ENCODE measurements around the gene ANTXR1. TPM values are rescaled to one million over a fixed set of nuclear protein-coding genes. Genes with fewer than 3 reads are reported as not detected.

The ANTXR1 gene
- total and polyA plus RNA-seq, 9 of the 15 experiments (the other 6 are each of a cell fraction or from before 2014, with no cell fraction given) = 0.07 to 1.00 (median 0.54) TPM

DNA sequence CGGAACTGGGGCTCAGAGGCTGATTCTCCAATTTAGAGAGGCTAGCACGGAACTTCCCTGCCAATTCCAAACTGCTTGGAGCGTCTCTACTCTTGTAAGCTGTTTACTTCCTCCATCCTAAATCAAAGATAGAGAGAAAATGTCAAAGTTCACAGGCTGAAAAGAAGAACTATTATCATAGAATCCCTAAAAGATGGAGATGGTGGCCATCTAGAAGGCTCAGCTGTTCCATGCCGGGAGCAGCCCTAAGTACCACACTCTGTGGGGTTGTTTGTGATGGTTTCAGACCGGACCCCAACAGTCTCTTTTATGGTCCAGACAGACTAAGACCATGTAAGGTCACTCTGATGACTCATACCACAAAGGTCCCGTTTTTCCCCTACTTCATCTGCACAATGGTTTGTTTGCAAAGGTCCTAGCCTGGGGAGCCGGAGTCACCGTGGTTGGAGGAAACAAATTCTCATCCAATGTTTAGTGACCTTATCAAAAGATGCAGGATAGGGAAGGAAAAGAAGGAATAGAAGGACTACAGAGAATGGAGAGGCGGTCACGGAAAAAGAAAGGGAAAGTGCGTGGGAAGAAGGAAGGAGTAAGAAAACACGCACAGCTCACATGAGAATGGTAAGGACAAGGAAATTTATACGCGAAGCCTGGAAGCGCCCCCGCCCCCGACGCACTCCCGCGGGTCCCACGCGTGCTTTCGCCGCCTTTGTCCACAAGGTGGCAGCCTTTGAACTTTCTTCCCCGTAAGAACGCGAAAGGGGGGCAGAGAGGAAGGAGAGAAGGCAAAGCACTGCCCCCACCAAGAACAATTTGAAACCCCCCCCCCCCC, 453 bp upstream of the ANTXR1 start (continued):
- TF ChIP-seq RAD21 (CRISPR knock-in tag; conservative IDR thresholded peaks at IDR 0.05 in 1 of 2, IDR thresholded peaks at IDR 0.05 in 1 of 2) (peak; percentile 43 to 57; a peak in 3 of 4 replicates), NCOR1 (IDR thresholded peaks at IDR 0.05) (no peak), FUS (optimal IDR thresholded peaks at IDR 0.05; ENCODE audit: low read depth, low read length) (no peak), ZNF75A (CRISPR knock-in tag; IDR thresholded peaks at IDR 0.05) (no peak), HDAC2 (IDR thresholded peaks at IDR 0.05) (0 out of 2 replicates have a peak, but pooled peaks have one; percentile 17), SRF (CRISPR knock-in tag; IDR thresholded peaks at IDR 0.05) (0 out of 4 replicates have a peak, but pooled peaks of 1 of the 2 experiments have one; percentile 24)
- TF ChIP-seq, protein P1, sequence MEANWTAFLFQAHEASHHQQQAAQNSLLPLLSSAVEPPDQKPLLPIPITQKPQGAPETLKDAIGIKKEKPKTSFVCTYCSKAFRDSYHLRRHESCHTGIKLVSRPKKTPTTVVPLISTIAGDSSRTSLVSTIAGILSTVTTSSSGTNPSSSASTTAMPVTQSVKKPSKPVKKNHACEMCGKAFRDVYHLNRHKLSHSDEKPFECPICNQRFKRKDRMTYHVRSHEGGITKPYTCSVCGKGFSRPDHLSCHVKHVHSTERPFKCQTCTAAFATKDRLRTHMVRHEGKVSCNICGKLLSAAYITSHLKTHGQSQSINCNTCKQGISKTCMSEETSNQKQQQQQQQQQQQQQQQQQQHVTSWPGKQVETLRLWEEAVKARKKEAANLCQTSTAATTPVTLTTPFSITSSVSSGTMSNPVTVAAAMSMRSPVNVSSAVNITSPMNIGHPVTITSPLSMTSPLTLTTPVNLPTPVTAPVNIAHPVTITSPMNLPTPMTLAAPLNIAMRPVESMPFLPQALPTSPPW (CRISPR knock-in tag; IDR thresholded peaks at IDR 0.05) = peak; percentile 91
- TF ChIP-seq, protein P2, sequence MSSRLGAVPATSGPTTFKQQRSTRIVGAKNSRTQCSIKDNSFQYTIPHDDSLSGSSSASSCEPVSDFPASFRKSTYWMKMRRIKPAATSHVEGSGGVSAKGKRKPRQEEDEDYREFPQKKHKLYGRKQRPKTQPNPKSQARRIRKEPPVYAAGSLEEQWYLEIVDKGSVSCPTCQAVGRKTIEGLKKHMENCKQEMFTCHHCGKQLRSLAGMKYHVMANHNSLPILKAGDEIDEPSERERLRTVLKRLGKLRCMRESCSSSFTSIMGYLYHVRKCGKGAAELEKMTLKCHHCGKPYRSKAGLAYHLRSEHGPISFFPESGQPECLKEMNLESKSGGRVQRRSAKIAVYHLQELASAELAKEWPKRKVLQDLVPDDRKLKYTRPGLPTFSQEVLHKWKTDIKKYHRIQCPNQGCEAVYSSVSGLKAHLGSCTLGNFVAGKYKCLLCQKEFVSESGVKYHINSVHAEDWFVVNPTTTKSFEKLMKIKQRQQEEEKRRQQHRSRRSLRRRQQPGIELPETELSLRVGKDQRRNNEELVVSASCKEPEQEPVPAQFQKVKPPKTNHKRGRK (tag; IDR thresholded peaks at IDR 0.05) = peak; percentile 70
- TF ChIP-seq, protein P3, sequence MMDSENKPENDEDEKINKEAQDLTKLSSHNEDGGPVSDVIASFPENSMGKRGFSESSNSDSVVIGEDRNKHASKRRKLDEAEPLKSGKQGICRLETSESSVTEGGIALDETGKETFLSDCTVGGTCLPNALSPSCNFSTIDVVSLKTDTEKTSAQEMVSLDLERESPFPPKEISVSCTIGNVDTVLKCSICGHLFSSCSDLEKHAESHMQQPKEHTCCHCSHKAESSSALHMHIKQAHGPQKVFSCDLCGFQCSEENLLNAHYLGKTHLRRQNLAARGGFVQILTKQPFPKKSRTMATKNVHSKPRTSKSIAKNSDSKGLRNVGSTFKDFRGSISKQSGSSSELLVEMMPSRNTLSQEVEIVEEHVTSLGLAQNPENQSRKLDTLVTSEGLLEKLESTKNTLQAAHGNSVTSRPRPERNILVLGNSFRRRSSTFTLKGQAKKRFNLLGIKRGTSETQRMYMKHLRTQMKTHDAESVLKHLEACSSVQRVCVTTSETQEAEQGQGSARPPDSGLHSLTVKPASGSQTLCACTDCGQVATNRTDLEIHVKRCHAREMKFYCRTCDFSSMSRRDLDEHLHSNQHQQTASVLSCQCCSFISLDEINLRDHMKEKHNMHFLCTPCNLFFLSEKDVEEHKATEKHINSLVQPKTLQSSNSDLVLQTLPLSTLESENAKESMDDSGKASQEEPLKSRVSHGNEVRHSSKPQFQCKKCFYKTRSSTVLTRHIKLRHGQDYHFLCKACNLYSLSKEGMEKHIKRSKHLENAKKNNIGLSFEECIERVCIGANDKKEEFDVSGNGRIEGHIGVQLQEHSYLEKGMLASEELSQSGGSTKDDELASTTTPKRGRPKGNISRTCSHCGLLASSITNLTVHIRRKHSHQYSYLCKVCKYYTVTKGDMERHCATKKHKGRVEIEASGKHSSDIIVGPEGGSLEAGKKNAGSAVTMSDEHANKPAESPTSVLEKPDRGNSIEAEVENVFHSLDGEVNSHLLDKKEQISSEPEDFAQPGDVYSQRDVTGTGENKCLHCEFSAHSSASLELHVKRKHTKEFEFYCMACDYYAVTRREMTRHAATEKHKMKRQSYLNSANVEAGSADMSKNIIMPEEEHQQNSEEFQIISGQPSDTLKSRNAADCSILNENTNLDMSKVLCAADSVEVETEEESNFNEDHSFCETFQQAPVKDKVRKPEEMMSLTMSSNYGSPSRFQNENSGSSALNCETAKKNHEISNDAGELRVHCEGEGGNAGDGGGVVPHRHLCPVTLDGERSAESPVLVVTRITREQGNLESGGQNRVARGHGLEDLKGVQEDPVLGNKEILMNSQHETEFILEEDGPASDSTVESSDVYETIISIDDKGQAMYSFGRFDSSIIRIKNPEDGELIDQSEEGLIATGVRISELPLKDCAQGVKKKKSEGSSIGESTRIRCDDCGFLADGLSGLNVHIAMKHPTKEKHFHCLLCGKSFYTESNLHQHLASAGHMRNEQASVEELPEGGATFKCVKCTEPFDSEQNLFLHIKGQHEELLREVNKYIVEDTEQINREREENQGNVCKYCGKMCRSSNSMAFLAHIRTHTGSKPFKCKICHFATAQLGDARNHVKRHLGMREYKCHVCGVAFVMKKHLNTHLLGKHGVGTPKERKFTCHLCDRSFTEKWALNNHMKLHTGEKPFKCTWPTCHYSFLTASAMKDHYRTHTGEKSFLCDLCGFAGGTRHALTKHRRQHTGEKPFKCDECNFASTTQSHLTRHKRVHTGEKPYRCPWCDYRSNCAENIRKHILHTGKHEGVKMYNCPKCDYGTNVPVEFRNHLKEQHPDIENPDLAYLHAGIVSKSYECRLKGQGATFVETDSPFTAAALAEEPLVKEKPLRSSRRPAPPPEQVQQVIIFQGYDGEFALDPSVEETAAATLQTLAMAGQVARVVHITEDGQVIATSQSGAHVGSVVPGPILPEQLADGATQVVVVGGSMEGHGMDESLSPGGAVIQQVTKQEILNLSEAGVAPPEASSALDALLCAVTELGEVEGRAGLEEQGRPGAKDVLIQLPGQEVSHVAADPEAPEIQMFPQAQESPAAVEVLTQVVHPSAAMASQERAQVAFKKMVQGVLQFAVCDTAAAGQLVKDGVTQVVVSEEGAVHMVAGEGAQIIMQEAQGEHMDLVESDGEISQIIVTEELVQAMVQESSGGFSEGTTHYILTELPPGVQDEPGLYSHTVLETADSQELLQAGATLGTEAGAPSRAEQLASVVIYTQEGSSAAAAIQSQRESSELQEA (IDR thresholded peaks at IDR 0.05; ENCODE audit: low read depth) = no peak
- TF ChIP-seq, protein P4, sequence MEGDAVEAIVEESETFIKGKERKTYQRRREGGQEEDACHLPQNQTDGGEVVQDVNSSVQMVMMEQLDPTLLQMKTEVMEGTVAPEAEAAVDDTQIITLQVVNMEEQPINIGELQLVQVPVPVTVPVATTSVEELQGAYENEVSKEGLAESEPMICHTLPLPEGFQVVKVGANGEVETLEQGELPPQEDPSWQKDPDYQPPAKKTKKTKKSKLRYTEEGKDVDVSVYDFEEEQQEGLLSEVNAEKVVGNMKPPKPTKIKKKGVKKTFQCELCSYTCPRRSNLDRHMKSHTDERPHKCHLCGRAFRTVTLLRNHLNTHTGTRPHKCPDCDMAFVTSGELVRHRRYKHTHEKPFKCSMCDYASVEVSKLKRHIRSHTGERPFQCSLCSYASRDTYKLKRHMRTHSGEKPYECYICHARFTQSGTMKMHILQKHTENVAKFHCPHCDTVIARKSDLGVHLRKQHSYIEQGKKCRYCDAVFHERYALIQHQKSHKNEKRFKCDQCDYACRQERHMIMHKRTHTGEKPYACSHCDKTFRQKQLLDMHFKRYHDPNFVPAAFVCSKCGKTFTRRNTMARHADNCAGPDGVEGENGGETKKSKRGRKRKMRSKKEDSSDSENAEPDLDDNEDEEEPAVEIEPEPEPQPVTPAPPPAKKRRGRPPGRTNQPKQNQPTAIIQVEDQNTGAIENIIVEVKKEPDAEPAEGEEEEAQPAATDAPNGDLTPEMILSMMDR (IDR thresholded peaks at IDR 0.05 in 2 of 3, conservative IDR thresholded peaks at IDR 0.05 in 1 of 3; ENCODE audit: insufficient read depth in 2 of 3, low read depth in 1 of 3, low read length in 3 of 3) = peak; percentile 52 to 70 (median 61)
